ENCODE results near the gene MYOT. TPM values are rescaled to one million over a fixed set of nuclear protein-coding genes. Genes with fewer than 3 reads are reported as not detected.
A peak's percentile ranks its signal among the peaks of the same experiment; 100 is the strongest.

Gene MYOT
- total RNA-seq, 1 experiment from 2014 or later = not detected

GRCh38 chr5:137888863-137889759, 21.5 kb downstream of the MYOT start, which contains the start of gene PKD2L2:
Gene PKD2L2, plus strand, starts transcription at chr5:137889457. Its CDS starts 35 bp downstream, at chr5:137889492.
- in situ Hi-C loops (cut with HindIII; ENCODE audit: low pct_unique_long_range_greater_than_20kb, low sequenced_read_pairs) = no loop called here
- no peak for DNase-seq (ENCODE audit: low read depth)

- DNase-seq (ENCODE audit: low read depth) = no peak
- in situ Hi-C loops (cut with HindIII; ENCODE audit: low pct_unique_long_range_greater_than_20kb, low sequenced_read_pairs) = no loop called here
Observed at GRCh38 chr5:137890845-137891244, 23.2 kb downstream of the MYOT start.

- DNase-seq (ENCODE audit: low read depth) = no peak
- in situ Hi-C loops (cut with HindIII; ENCODE audit: low pct_unique_long_range_greater_than_20kb, low sequenced_read_pairs) = no loop called here
Observed at GRCh38 chr5:137891849-137892248, 24.2 kb downstream of the MYOT start.

GRCh38 chr5:137894586-137894985, 26.9 kb downstream of the MYOT start:
- DNase-seq (ENCODE audit: low read depth) = no peak
- in situ Hi-C loops (cut with HindIII; ENCODE audit: low pct_unique_long_range_greater_than_20kb, low sequenced_read_pairs) = no loop called here

- no peak for DNase-seq (ENCODE audit: low read depth)
- in situ Hi-C loops (cut with HindIII; ENCODE audit: low pct_unique_long_range_greater_than_20kb, low sequenced_read_pairs) = no loop called here
Observed at GRCh38 chr5:137896560-137896959, 28.9 kb downstream of the MYOT start.

- in situ Hi-C loops (cut with HindIII; ENCODE audit: low pct_unique_long_range_greater_than_20kb, low sequenced_read_pairs) = no loop called here
Observed at GRCh38 chr5:137899493-137899892, 31.8 kb downstream of the MYOT start.

GRCh38 chr5:137901011-137901817, 33.6 kb downstream of the MYOT start:
- DNase-seq (ENCODE audit: low read depth) = no peak
- in situ Hi-C loops (cut with HindIII; ENCODE audit: low pct_unique_long_range_greater_than_20kb, low sequenced_read_pairs) = no loop called here

More at GRCh38 chr5:137899493-137899892, 31.8 kb downstream of the MYOT start:
- DNase-seq (ENCODE audit: low read depth) = no peak

- in situ Hi-C loops (cut with HindIII; ENCODE audit: low pct_unique_long_range_greater_than_20kb, low sequenced_read_pairs) = no loop called here
Observed at GRCh38 chr5:137902408-137903133, 34.9 kb downstream of the MYOT start.

GRCh38 chr5:137914758-137915157, 47.1 kb downstream of the MYOT start:
- in situ Hi-C loops (cut with HindIII; ENCODE audit: low pct_unique_long_range_greater_than_20kb, low sequenced_read_pairs) = no loop called here
- no peak for DNase-seq (ENCODE audit: low read depth)

More at GRCh38 chr5:137902408-137903133, 34.9 kb downstream of the MYOT start:
- no peak for DNase-seq (ENCODE audit: low read depth)

- in situ Hi-C loops (cut with HindIII; ENCODE audit: low pct_unique_long_range_greater_than_20kb, low sequenced_read_pairs) = no loop called here
- DNase-seq (ENCODE audit: low read depth) = no peak
Observed at GRCh38 chr5:137916923-137917322, 49.3 kb downstream of the MYOT start.

GRCh38 chr5:137921931-137922330, 54.3 kb downstream of the MYOT start:
- DNase-seq (ENCODE audit: low read depth) = peak; percentile 8
- in situ Hi-C loops (cut with HindIII; ENCODE audit: low pct_unique_long_range_greater_than_20kb, low sequenced_read_pairs) = no loop called here

- in situ Hi-C loops (cut with HindIII; ENCODE audit: low pct_unique_long_range_greater_than_20kb, low sequenced_read_pairs) = no loop called here
- DNase-seq (ENCODE audit: low read depth) = no peak
Observed at GRCh38 chr5:137923856-137924255, 56.2 kb downstream of the MYOT start.

- in situ Hi-C loops (cut with HindIII; ENCODE audit: low pct_unique_long_range_greater_than_20kb, low sequenced_read_pairs) = no loop called here
- DNase-seq (ENCODE audit: low read depth) = no peak
Observed at GRCh38 chr5:137932800-137933199, 65.1 kb downstream of the MYOT start.

- no peak for DNase-seq (ENCODE audit: low read depth)
- in situ Hi-C loops (cut with HindIII; ENCODE audit: low pct_unique_long_range_greater_than_20kb, low sequenced_read_pairs) = no loop called here
Observed at GRCh38 chr5:137933491-137933911, 65.8 kb downstream of the MYOT start.

- in situ Hi-C loops (cut with HindIII; ENCODE audit: low pct_unique_long_range_greater_than_20kb, low sequenced_read_pairs) = no loop called here
- DNase-seq (ENCODE audit: low read depth) = no peak
Observed at GRCh38 chr5:137935190-137935589, 67.5 kb downstream of the MYOT start.

- in situ Hi-C loops (cut with HindIII; ENCODE audit: low pct_unique_long_range_greater_than_20kb, low sequenced_read_pairs) = no loop called here
- DNase-seq (ENCODE audit: low read depth) = no peak
Observed at GRCh38 chr5:137935694-137936093, 68.0 kb downstream of the MYOT start.
